Subcutaneous adipose tissue (tissue), 4 donors: ENCODE data around the gene RNU4-1. TPM values are rescaled to one million over a fixed set of nuclear protein-coding genes. Genes with fewer than 3 reads are reported as not detected.

Experiments used
- total RNA-seq, 4 donors: library from RNA; depleted of rRNA; stranded (reverse); fragments of >200 nt; gene quantifications; one replicate each; pipeline ENCODE4 v1.1.0, GENCODE V29; 2016
- TF ChIP-seq, protein P1 (sequence below): fragments of 450-650 bp; IDR thresholded peaks from one replicate; pipeline ENCODE4 v1.5.1; 2016; ENCODE audit warnings: low read depth, mild to moderate bottlenecking, control low read depth, antibody characterized with exemption, moderate library complexity

RNU4-1 gene
- total RNA-seq, 4 donors from 2014 or later = under 0.01 TPM

DNA sequence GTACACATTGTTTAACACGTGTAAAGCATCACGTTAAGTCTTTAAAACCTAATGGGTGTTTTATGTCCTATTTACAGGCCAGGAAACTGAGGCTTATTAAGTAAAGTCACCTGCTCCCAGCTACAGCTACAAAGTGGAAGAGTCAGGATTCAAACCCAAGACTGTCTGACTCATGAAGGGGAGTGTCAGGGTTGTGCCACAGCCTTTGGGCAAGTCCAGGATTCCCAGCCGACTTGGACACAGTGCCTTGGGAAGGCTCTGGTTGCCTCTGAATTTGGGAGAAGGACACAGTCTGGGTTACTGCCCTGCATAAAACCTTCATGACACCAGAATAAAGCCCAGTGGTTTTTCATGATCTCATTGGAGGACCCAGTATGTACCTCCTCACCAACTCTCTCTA is 8.7 kb downstream of the RNU4-1 start:
- TF ChIP-seq, protein P1, sequence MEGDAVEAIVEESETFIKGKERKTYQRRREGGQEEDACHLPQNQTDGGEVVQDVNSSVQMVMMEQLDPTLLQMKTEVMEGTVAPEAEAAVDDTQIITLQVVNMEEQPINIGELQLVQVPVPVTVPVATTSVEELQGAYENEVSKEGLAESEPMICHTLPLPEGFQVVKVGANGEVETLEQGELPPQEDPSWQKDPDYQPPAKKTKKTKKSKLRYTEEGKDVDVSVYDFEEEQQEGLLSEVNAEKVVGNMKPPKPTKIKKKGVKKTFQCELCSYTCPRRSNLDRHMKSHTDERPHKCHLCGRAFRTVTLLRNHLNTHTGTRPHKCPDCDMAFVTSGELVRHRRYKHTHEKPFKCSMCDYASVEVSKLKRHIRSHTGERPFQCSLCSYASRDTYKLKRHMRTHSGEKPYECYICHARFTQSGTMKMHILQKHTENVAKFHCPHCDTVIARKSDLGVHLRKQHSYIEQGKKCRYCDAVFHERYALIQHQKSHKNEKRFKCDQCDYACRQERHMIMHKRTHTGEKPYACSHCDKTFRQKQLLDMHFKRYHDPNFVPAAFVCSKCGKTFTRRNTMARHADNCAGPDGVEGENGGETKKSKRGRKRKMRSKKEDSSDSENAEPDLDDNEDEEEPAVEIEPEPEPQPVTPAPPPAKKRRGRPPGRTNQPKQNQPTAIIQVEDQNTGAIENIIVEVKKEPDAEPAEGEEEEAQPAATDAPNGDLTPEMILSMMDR = no peak

DNA sequence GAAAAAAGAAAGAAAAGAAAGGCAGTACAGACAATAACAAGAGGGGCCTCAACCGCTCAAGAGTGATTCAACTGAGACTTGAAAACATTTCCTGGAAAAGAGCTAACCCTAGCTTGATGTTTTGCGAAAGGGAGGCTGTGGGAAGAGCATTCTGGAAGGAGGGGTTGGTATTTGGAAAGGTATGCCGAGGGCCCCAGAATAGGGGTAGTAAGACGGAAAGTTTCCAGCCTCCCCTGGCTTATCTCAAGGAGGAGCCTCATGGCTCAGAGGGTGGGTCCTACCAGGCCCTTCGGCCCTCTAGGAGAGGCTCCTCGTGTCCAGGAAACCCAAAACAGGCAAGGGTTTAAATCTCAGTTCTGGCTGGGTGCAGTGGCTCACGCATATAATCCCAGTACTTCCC is 9.7 kb downstream of the RNU4-1 start:
- TF ChIP-seq, protein P1 = no peak

DNA sequence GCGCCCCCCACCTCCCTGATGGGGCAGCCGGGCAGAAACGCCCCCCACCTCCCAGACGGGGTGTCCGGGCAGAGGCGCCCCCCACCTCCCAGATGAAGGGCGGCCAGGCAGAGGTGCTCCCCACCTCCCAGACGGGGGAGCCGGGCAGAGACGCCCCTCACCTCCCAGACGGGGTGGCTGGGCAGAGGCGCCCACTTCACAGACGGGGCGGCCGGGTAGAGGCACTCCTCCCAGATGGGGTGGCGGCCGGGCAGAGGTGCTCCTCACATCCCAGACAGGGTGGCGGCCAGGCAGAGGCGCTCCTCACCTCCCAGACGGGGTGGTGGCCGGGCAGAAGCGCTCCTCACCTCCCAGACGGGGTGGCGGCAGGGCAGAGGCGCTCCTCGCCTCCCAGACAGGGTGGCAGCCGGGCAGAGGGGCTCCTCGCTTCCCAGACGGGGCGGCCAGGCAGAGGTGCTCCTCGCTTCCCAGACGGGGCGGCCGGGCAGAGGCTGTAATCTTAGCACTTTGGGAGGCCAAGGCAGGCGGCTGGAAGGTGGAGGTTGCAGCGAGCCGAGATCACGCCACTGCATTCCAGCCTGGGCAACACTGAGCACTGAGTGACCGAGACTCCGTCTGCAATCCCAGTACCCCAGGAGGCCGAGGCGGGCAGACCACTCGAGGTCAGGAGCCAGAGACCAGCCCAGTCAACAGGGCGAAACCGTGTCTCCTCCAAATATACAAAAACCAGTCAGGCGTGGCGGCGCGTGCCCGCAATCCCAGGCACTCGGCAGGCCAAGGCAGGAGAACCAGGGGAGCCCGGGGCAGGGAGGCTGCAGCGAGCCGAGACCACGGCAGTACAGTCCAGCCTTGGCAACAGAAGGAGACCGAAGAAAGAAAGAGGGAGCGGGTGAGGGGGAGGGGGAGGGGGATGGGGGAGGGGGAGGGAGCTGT is 14.6 kb downstream of the RNU4-1 start:
- TF ChIP-seq, protein P1 = no peak

DNA sequence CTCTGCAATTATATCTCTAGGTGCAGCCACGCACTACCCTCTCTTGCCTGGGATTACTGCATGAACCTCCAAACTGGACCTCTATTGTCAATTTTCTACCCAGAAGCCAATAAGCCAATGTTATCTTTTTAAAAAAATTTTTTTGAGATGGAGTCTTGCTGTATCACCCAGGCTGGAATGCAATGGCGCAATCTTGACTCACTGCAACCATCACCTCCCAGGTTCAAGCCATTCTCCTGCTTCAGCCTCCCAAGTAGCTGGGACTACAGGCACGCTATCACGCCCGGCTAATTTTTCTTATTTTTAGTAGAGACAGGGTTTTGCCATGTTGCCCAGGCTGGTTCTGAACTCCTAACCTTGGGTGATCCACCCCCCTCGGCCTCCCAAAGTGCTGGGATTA is 16.3 kb downstream of the RNU4-1 start:
- TF ChIP-seq, protein P1 = no peak

DNA sequence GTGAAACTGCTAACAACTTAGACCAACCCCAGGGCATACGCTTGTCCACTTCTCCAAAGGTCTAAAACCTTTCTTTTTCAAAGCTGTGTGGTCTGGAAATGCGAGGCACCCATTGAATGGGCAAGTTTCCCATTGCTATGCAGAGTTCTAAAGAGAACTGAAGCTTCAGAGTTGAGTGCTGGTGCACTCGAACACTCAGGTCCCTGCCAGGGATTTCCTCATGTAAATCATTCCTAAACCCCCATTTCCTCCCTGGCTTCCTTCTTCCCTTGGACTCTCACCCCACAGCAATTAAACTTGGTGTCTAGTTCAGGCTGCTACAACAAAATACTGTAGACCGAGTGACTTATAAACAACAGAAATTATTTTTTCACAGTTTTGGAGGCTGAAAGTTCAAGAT is 25.3 kb downstream of the RNU4-1 start:
- TF ChIP-seq, protein P1 = no peak

DNA sequence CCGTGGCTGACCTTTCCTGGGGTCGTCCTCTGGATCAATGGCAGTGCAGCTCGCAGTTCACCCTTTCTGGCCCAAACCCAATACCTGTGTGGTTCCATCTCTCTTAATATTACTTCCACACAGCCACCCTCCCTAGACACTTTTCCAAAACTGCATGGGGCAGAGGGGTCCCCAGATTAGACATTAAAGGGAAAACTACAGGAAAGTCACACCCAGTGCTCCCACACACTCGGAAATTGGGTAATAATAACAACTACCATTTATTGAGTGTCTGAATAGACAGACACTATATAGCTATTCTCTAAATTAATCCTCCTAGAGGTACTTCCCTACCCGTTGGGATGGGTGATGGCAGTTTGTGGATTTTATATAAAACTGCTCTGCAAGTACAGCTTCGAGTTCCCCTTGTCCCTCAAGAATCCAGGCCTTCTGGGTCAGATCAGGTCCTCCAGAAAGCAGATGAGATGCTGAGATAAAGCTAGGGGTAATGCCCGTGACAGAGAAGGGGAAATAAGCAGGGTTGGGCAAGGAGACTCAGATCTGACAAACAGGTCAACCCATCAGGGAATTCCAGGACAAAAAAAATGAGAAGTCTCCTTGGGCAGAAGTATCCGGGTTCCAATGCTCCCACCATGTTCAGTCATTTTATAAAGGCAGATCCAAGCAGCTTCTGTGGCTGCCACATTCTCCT is 26.7 kb downstream of the RNU4-1 start:
- TF ChIP-seq, protein P1 = no peak

DNA sequence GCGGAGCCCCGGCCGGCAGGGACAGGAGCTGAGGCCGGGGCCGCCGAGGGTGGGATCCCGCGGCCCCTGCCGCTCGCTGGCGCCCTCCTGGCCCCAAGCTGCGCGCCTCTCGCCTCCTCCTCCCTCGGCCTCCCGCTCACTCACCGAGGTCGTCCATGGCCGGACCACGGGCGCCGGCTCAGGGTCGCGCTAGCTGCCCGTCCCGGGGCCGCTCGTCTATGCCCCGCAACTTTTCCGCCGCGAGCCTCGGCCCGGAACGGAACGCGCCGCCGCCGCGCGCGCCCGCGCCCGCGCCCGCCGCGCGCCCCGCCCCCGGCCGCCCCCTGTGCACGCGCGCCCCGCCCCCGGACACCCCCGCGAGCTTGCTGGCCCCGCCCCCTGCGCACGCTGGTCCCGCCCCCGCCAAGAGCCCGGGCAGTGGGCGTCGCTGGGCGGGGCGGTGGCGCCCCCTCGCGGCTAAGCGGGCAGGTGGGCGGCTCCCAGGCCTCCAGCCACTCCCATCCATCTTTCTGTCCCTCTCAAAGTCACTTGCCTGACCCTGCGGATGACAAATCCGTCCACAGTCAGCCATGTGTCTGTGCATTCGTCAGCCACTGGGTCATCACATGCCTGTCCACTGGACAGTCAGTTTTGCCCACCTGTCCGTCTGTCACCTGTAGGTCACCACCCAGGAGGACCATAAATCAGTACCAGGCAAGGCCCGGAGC is 27.4 kb downstream of the RNU4-1 start, which contains the start of gene PXN:
Gene PXN (minus strand): TSS at position 258 of the 707 bp plus-strand sequence. CDS start 101 bp downstream, at position 157.
- TF ChIP-seq, protein P1 = no peak
